GM18867 (cell line): Measurements from ENCODE around the gene SPDYE16.
"Not testable (repeated sequence)": the region's sequence is repeated elsewhere in the genome, so short reads cannot be mapped to it uniquely, and the experiment has no call there.

Experiments
- ATAC-seq: cut with Tn5 transposase; IDR thresholded peaks from one replicate; pipeline ENCODE4 v1.9.1; 2021; ENCODE audit warnings: mild to moderate bottlenecking, moderate library complexity; ENCODE audit not compliant: unreplicated experiment

Gene SPDYE16

GRCh38 chr7:76549855-76550248 lies 6.8 kb upstream of the SPDYE16 start:
- ATAC-seq = not testable (repeated sequence)

DNA sequence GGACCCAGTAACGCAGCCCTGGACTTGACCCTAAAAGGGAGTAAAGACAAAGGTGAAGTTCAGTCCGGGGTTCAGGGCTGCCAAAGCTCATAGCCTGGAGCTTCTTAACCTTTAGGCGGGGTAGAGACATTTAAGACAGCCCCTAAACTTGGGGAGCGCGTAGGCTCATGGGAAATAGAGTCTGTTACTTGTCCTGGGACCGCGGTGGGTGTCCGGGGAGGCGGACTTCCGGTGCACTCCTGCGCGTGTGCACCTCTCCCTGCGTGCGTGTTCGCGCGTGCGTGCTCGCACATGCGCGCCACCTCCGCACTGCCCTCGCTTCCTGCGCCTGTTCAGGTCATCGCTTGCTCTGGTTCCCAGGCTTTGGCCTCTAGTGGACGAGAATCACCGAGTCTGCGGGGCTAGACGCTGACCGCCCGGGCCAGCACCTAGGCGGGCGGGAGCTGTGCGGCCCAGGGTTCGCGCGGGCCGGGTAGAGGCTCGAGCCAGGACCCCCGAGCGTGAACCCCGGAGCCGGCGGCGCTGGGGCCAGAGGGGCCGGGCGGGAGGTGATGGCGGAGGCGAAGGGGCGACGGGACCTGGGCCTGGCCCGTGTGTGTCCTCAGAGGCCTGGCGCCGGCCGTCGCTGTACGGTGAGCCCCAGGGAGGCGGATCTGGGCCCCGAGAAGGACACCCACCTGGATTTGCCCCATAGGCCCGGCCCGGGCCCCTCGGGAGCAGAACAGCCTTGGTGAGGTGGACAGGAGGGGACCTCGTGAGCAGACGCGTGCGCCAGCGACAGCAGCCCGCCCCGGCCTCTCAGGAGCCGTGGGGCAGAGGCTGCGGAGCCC lies 6.1 kb upstream of the SPDYE16 start:
- peak; percentile 99 for ATAC-seq

DNA sequence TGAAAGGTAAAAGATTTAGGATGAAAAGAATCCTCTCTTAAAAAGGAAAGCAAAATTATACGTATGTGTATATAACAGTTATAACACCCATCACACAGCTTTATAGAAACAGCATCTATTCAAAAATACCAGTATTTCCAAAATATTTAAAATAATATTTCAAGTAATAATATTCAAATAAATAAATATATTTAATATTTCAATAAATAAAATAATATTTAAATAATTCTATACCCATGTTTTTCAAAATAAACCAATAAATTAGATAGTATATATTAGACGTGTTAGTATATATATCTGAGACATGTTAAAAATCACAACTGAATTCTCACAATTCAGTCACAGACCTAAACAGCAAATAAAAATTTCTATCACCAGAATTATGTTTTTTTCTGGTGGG lies 11.5 kb downstream of the SPDYE16 start:
- ATAC-seq = not testable (repeated sequence)

DNA sequence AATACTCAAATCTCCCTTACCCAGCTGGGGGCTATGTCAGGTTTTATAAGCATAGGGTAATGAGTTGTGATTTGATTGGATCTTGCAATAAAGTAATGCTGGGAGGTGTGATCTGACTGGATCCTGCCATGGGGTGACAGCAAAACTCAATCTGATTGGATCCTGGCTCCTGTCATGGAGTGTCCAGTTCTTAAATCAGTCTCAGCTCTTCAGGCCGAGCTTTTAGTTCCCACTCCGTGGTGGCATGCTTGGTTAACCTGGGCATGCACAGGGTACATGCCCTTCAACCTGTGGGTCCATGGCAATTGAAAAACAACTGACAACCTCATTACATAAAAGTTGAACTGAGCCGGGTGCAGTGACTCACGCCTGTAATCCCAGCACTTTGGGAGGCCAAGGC lies 16.9 kb downstream of the SPDYE16 start:
- ATAC-seq = not testable (repeated sequence)

DNA sequence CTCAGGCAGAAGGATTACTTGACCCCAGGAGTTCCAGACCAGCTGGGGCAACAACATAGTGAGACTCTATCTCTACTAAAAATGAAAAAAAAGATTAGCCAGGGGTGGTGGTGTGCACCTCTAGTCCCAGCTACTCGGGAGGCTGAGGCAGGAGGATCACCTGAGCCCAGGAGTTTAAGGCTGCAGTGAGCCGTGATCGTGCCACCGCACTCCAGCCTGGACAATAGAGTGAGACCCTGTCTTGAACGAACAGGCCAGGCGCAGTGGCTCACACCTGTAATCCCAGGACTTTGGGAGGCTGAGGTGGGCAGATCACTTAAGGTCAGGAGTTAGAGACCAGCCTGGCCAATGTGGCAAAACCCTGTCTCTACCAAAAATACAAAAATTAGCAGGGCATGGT lies 26.2 kb downstream of the SPDYE16 start:
- ATAC-seq = not testable (repeated sequence)

DNA sequence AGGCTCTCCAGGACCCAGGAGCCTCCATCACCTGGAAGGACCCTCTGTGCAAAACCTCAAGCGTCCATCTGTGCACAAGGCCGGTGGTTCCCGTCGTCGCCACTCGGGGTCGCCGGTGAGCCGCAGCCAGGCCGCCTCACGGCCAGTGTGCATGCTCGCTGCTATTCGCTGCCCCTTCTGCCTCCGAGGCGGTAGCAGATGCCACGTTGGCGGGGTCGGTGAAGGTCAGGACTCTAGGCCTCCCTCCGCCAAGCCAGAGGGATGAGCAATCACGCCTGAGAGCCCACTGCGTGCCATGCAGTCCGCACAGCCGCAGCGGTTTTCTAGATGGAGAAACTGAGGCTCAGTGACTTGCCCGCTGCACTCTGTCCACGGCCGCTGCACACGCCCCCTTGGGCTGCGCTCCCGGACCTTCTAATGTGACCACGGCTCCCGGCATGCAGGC lies 27.1 kb downstream of the SPDYE16 start:
- ATAC-seq = no peak

GRCh38 chr7:76514926-76515771 lies 27.9 kb downstream of the SPDYE16 start:
- no peak for ATAC-seq

- ATAC-seq = no peak
These were observed 29.0 kb downstream of the SPDYE16 start for GRCh38 chr7:76513817-76514799.

DNA sequence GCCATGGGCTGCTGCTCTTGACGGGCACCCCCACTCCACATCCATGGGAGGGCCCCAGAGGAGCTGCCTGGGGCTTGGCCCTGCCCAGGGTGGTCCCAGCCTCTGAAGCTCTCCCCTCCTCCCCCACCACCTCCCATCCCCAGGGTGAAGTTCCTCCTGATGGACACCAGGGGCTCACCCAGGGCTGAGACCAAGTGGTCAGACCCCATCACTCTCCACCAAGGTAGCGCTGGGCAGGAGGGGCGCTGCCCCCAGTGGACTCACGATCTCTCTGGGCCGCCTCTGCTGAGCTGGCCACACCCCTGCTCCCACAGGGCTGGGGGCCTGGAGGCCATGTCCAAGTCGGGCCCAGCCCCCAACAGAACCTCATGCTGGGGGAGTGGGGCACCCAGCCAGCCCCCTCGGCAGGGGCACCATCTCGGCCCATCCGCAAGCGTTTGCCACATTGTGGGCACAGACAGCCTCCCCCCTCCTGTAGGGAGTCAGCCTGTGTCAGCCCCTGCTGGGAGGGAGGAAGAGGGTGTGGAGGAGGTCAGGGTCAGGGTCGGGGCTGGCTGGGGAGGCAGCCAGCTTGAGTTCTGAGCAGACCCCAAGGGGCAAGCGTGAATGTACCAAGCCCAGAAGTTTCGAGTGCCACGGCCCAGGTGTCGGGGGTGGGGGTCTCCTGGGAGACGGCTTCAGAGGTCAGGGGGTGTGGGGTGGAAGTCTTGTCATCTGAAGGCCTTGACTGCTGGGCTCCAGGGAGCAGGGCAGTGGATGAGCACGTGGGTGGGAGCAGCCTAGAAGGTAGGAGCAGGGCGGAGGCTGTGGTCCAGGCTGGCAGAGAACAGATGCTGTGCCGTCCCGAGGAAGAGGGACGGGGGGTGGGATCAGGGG lies 29.9 kb downstream of the SPDYE16 start:
- no peak for ATAC-seq

- ATAC-seq = not testable (repeated sequence)
These were observed 30.9 kb downstream of the SPDYE16 start for GRCh38 chr7:76511911-76512885.

GRCh38 chr7:76511200-76511910 lies 31.7 kb downstream of the SPDYE16 start:
- not testable (repeated sequence) for ATAC-seq

GRCh38 chr7:76509931-76510877 lies 32.9 kb downstream of the SPDYE16 start, which contains the start of gene UPK3B:
Gene UPK3B (plus strand): TSS chr7:76510552. CDS start chr7:76510653, 101 bp downstream.
- no peak for ATAC-seq

DNA sequence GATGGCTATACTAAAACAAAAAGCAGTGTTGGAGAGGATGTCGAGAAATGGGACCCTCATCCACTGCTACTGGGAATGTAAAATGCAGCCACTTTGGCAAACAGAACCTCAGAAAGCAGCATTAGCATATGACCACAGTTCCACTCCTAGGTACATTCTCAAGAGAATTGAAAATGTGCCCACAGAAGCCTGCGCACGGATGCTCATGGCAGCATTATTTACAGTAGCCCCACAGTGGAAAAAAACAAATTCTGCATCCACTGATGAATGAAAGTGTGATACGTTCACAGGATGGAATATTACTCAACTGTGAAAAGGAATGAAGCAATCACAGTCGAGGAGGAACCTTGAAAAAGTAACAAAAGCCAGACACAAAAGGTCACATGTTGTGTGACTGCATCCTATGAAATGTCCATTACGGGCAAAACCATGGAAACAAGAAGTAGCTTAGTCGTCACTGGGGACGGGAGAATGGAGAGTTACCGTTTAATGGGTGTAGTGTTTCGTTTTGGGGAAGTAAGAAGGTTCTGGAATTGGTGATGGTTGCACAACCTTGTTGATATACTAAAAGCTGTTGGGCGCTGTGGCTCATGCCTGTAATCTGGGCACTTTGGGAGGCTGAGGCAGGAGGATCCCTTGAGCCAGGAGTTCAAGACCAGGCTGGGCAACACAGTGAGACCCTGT lies 35.2 kb downstream of the SPDYE16 start:
- no peak for ATAC-seq

- ATAC-seq = not testable (repeated sequence)
These were observed 36.5 kb downstream of the SPDYE16 start for GRCh38 chr7:76506643-76507042.

DNA sequence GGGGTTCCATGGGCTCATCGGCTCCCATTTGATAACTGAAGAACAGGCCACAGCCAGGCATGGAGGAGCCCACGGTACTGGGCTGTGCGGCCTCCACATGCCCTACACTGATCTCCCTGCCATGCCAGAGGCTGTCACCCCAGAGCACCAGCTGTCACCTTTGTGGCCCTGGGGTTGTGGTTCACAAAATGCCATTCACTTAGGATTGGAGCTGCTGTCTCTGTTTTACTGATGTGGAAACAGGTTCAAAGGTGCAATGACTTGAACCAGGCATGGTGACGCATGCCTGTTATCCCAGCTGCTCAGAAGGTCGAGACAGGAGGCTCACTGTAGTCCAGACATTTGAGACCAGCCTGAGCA lies 37.0 kb downstream of the SPDYE16 start:
- ATAC-seq = no peak
